Measurements from ENCODE around the gene ADISSP. TPM values are rescaled to one million over a fixed set of nuclear protein-coding genes. Genes with fewer than 3 reads are reported as not detected.

Gene ADISSP
- total and polyA plus RNA-seq, 2 of the 13 experiments (the other 11 are each of a cell fraction or from before 2014, with no cell fraction given) = 38.3 to 90.6 TPM

DNA sequence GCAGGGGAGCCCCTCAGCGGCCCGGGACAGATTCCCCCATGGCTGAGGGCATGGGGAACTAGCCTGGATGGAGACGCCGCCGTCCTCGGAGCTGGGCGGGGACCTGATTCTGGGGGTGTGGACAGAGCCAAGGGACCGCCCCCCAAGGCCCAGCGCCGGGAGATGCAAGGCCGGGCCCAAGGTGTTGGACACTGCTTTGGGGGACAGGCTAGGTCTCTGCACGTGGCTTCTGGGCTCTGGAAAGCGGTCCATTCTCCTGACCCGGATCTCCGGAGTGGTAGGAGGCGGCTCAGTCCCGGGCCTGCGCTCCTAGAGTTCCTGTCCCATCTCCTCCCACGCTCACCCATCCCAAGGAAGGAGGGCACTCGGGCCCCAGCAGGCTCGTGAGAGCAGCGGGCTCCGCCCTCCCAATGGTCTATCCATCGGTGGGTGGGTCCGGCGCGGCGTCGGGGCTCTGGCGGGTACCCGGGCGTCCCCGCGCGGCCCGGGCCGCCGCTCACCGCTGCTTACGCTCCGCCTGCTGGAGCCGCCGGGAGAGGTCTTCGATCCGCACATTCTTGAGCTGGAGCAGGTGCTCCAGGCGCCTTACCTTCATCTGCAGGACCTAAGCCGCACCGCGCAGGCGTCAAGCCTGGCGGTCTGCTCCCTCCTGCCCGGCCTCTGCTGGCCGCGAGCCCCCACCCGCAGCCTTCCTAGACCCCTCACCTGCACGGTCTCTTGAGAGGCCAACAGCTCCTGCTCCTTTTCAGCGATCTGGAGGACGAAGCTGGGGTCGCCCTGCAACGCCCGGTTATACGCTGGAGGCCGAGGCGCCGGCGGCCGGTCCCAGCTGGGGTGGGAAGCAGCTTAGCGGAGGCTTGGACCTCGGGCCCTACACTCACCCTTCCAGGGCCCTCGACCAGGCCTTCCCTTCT, 10.4 kb upstream of the ADISSP start (continued):
- TF ChIP-seq POLR2AphosphoS5 (IDR thresholded peaks at IDR 0.05; ENCODE audit: low read depth, low read length) (no peak), NRL (CRISPR knock-in tag; IDR thresholded peaks at IDR 0.05; ENCODE audit: borderline replicate concordance) (no peak; the same call in 1 of the 2 replicates), FOXP1 (IDR thresholded peaks at IDR 0.05) (no peak), FOXP1 (CRISPR knock-in tag; IDR thresholded peaks at IDR 0.05) (no peak), ZC3H4 (CRISPR knock-in tag; IDR thresholded peaks at IDR 0.05; ENCODE audit: borderline replicate concordance) (no peak), NFE2L2 (IDR thresholded peaks at IDR 0.05; ENCODE audit: low read length) (no peak), ETV5 (CRISPR knock-in tag; IDR thresholded peaks at IDR 0.05; ENCODE audit: borderline replicate concordance) (no peak), CCDC6 (CRISPR knock-in tag; IDR thresholded peaks at IDR 0.05) (no peak), STAT5B (CRISPR knock-in tag; IDR thresholded peaks at IDR 0.05) (no peak), ZNF563 (CRISPR knock-in tag; IDR thresholded peaks at IDR 0.05) (0 out of 2 replicates have a peak, but pooled peaks have one; percentile 9), DNMT3B (CRISPR knock-in tag; conservative IDR thresholded peaks at IDR 0.05) (no peak), PHF20 (CRISPR knock-in tag; IDR thresholded peaks at IDR 0.05) (no peak), ZEB1 (IDR thresholded peaks at IDR 0.05; ENCODE audit: insufficient replicate concordance, low read depth) (no peak), KDM6A (CRISPR knock-in tag; IDR thresholded peaks at IDR 0.05; ENCODE audit: low read depth) (no peak), RFX5 (IDR thresholded peaks at IDR 0.05; ENCODE audit: low read depth, low read length) (no peak), ZSCAN30 (CRISPR knock-in tag; IDR thresholded peaks at IDR 0.05) (no peak), SRF (IDR thresholded peaks at IDR 0.05; ENCODE audit: low read depth, low read length) (no peak), ZNF816 (CRISPR knock-in tag; IDR thresholded peaks at IDR 0.05; ENCODE audit: borderline replicate concordance) (no peak), ZNF749 (CRISPR knock-in tag; IDR thresholded peaks at IDR 0.05; ENCODE audit: borderline replicate concordance) (no peak)
- TF ChIP-seq, protein P1, sequence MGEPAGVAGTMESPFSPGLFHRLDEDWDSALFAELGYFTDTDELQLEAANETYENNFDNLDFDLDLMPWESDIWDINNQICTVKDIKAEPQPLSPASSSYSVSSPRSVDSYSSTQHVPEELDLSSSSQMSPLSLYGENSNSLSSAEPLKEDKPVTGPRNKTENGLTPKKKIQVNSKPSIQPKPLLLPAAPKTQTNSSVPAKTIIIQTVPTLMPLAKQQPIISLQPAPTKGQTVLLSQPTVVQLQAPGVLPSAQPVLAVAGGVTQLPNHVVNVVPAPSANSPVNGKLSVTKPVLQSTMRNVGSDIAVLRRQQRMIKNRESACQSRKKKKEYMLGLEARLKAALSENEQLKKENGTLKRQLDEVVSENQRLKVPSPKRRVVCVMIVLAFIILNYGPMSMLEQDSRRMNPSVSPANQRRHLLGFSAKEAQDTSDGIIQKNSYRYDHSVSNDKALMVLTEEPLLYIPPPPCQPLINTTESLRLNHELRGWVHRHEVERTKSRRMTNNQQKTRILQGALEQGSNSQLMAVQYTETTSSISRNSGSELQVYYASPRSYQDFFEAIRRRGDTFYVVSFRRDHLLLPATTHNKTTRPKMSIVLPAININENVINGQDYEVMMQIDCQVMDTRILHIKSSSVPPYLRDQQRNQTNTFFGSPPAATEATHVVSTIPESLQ (CRISPR knock-in tag; conservative IDR thresholded peaks at IDR 0.05) = no peak
- TF ChIP-seq, protein P2, sequence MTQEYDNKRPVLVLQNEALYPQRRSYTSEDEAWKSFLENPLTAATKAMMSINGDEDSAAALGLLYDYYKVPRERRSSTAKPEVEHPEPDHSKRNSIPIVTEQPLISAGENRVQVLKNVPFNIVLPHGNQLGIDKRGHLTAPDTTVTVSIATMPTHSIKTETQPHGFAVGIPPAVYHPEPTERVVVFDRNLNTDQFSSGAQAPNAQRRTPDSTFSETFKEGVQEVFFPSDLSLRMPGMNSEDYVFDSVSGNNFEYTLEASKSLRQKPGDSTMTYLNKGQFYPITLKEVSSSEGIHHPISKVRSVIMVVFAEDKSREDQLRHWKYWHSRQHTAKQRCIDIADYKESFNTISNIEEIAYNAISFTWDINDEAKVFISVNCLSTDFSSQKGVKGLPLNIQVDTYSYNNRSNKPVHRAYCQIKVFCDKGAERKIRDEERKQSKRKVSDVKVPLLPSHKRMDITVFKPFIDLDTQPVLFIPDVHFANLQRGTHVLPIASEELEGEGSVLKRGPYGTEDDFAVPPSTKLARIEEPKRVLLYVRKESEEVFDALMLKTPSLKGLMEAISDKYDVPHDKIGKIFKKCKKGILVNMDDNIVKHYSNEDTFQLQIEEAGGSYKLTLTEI (CRISPR knock-in tag; conservative IDR thresholded peaks at IDR 0.05) = no peak
- TF ChIP-seq, protein P3, sequence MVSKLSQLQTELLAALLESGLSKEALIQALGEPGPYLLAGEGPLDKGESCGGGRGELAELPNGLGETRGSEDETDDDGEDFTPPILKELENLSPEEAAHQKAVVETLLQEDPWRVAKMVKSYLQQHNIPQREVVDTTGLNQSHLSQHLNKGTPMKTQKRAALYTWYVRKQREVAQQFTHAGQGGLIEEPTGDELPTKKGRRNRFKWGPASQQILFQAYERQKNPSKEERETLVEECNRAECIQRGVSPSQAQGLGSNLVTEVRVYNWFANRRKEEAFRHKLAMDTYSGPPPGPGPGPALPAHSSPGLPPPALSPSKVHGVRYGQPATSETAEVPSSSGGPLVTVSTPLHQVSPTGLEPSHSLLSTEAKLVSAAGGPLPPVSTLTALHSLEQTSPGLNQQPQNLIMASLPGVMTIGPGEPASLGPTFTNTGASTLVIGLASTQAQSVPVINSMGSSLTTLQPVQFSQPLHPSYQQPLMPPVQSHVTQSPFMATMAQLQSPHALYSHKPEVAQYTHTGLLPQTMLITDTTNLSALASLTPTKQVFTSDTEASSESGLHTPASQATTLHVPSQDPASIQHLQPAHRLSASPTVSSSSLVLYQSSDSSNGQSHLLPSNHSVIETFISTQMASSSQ (IDR thresholded peaks at IDR 0.05; ENCODE audit: low read depth) = no peak
- TF ChIP-seq, protein P3 (CRISPR knock-in tag; IDR thresholded peaks at IDR 0.05; ENCODE audit: borderline replicate concordance) = no peak

Data from HepG2 (cell line).